Sigmoid colon (tissue), 4 donors: Measurements from ENCODE around the gene MVB12B.

Experiments
- EP300 ChIP-seq, 4 donors: sonication (generic); formaldehyde crosslinking; IDR thresholded peaks; one replicate each; pipeline ENCODE4 v1.6.1; 2017; ENCODE audit warnings: antibody characterized with exemption in 4 of 4
- POLR2AphosphoS5 ChIP-seq, 4 donors: sonication (generic); formaldehyde crosslinking; IDR thresholded peaks; one replicate each; pipeline ENCODE4 v1.6.1; 2017; ENCODE audit warnings: antibody characterized with exemption in 4 of 4
- TF ChIP-seq, protein P1 (sequence below), 4 experiments: fragments of 450-650 bp in 3 of 4; fragments of 200-600 bp in 1 of 4; IDR thresholded peaks; one replicate each; pipeline ENCODE4 v1.5.1; 2016 to 2019; ENCODE audit warnings: antibody characterized with exemption in 4 of 4, mild to moderate bottlenecking in 3 of 4, moderate library complexity in 2 of 4

DNA sequence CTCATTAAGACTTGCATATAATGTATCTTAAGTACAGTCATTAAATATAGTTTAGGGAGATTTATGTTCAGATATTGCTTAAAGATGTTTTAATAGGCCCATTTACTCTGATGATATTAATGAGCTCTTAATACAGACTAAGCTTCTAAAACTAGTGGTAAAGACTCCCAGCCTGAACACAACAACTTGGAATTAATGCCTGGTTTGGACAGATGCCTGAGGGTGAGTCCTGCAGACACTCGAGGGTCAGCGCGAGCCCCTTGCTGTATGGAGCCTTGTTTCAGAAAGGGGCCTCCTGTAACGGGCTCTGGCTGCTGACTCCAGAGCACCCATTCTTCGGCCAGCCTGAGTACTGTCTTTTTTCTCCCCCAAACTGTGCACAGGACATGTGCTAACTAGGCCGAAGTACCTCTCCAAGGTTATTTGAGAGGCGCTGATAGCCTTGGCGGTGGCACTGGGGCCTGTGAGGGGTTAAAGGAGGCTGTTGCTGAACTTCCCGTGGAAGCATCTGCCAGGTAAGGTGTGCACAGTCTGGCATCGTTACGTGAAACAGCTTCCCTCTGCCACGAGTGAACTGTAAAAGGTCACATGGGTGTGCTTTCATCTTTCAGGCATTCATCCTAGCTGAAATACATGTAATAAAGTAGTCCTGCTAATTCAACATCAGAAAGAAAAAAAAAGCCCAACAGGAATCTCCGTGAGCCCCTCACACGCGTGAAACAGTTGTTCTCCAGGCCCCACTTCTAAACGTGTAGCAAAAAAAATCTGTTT, 113.4 kb downstream of the MVB12B start:
- TF ChIP-seq, protein P1, sequence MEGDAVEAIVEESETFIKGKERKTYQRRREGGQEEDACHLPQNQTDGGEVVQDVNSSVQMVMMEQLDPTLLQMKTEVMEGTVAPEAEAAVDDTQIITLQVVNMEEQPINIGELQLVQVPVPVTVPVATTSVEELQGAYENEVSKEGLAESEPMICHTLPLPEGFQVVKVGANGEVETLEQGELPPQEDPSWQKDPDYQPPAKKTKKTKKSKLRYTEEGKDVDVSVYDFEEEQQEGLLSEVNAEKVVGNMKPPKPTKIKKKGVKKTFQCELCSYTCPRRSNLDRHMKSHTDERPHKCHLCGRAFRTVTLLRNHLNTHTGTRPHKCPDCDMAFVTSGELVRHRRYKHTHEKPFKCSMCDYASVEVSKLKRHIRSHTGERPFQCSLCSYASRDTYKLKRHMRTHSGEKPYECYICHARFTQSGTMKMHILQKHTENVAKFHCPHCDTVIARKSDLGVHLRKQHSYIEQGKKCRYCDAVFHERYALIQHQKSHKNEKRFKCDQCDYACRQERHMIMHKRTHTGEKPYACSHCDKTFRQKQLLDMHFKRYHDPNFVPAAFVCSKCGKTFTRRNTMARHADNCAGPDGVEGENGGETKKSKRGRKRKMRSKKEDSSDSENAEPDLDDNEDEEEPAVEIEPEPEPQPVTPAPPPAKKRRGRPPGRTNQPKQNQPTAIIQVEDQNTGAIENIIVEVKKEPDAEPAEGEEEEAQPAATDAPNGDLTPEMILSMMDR (IDR thresholded peaks at IDR 0.05): no peak
- TF ChIP-seq EP300 (IDR thresholded peaks at IDR 0.05) (no peak), POLR2AphosphoS5 (IDR thresholded peaks at IDR 0.05) (no peak)
